Measurements from ENCODE around the gene PRAMEF14.
"Not testable (repeated sequence)": the region's sequence is repeated elsewhere in the genome, so short reads cannot be mapped to it uniquely, and the experiment has no call there.

GRCh38 chr1:13303239-13303638 is 43.7 kb downstream of the PRAMEF14 start, which contains the start of gene PRAMEF33:
- TF ChIP-seq POLR2AphosphoS5 (IDR thresholded peaks at IDR 0.05); CTCF (IDR thresholded peaks at IDR 0.05); POLR2A (IDR thresholded peaks at IDR 0.05); EP300 (IDR thresholded peaks at IDR 0.05; ENCODE audit: low read depth): not testable (repeated sequence)

All from transverse colon (tissue), 4 donors.